GF-D8 (cell line): ENCODE results near the gene HOATZ.

Experiments used
- DNase-seq: peaks from one replicate; lab custom pipeline; 2025; lab: John Stamatoyannopoulos, UW

The HOATZ gene

GRCh38 chr11:111581341-111581740 lies 66.8 kb downstream of the HOATZ start:
- no peak for DNase-seq

- peak; percentile 31 for DNase-seq
Measured at GRCh38 chr11:111582163-111582562, 67.6 kb downstream of the HOATZ start.

- DNase-seq, result no peak
Measured at GRCh38 chr11:111582881-111583280, 68.3 kb downstream of the HOATZ start.

GRCh38 chr11:111585371-111585770 lies 70.8 kb downstream of the HOATZ start:
- DNase-seq, result no peak

- peak; percentile 63 for DNase-seq
Measured at GRCh38 chr11:111586388-111586831, 71.8 kb downstream of the HOATZ start.
